ENCODE data around the gene PPP1CB. TPM values are rescaled to one million over a fixed set of nuclear protein-coding genes. Genes with fewer than 3 reads are reported as not detected.

Gene PPP1CB
- total RNA-seq, 1 donor = 170 TPM

DNA sequence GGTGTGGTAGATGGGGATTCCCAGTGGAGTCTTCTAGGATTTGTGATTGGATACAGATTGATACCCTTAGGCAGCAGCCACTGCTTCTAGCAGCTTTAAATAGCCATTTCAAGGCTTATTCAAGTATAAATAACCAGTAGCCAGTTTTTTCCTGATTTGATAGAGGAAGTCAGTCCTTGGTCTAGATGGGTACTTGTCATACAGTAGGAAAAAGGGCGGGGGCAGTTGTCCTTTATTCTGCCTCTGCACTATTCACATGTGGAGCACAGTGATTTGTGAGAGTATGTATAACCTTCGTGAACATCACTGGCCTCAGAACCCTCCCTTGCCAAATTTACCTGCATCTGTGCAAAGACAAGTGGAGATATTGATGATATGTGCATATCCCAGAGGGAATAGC, 6.8 kb downstream of the PPP1CB start:
- Histone ChIP-seq H3K4me2 (ENCODE audit: insufficient read depth, low read length) (no peak overlapping the region), H3K9me3 (ENCODE audit: low read depth, low read length) (no peaks in the 10 kb centered on the region), H3K79me2 (ENCODE audit: insufficient read depth, low read length) (peaks cover 96% of the 10 kb centered on the region), H3K27me3 (ENCODE audit: insufficient read depth, low read length) (no peaks in the 10 kb centered on the region), H3K36me3 (ENCODE audit: insufficient read depth, low read length) (peaks cover 21% of the 10 kb centered on the region), H3K27ac (ENCODE audit: low read depth, low read length) (no peak overlapping the region), H2AFZ (ENCODE audit: low read length) (no peak overlapping the region), H4K20me1 (ENCODE audit: insufficient read depth, low read length) (peaks cover 87% of the 10 kb centered on the region), H3K4me3 (ENCODE audit: insufficient read depth, low read length) (no peak overlapping the region), H3K4me1 (ENCODE audit: insufficient read depth, low read length) (peaks cover 33% of the 10 kb centered on the region)
- no peak for DNase-seq (ENCODE audit: insufficient read length, low spot score, missing footprints)
- TF ChIP-seq, protein P1, sequence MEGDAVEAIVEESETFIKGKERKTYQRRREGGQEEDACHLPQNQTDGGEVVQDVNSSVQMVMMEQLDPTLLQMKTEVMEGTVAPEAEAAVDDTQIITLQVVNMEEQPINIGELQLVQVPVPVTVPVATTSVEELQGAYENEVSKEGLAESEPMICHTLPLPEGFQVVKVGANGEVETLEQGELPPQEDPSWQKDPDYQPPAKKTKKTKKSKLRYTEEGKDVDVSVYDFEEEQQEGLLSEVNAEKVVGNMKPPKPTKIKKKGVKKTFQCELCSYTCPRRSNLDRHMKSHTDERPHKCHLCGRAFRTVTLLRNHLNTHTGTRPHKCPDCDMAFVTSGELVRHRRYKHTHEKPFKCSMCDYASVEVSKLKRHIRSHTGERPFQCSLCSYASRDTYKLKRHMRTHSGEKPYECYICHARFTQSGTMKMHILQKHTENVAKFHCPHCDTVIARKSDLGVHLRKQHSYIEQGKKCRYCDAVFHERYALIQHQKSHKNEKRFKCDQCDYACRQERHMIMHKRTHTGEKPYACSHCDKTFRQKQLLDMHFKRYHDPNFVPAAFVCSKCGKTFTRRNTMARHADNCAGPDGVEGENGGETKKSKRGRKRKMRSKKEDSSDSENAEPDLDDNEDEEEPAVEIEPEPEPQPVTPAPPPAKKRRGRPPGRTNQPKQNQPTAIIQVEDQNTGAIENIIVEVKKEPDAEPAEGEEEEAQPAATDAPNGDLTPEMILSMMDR (IDR thresholded peaks at IDR 0.05; ENCODE audit: extremely low read depth, low read depth, low read length) = no peak

DNA sequence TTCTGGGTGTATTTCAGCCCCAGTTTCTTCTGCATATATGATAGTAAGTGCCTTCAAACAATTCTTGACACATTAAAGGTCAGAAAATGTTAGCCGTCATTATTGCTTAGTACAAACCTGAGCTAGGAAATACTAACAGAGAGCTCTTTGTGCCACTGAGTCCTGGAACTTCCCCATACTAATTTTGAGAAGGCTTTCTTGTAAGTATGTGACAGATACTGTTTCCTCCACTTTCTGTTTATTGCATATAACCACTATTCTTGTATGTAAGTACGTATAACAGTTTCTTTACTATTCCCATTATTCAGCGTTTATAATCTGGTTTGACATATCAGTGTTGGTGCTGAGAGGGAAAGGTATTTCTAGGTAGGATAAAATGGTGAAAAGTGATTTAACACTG, 9.8 kb downstream of the PPP1CB start:
- Histone ChIP-seq H3K4me2 (ENCODE audit: insufficient read depth, low read length) (no peak overlapping the region), H3K36me3 (ENCODE audit: insufficient read depth, low read length) (peaks cover 21% of the 10 kb centered on the region), H3K27ac (ENCODE audit: low read depth, low read length) (no peak overlapping the region), H3K4me3 (ENCODE audit: insufficient read depth, low read length) (no peak overlapping the region), H4K20me1 (ENCODE audit: insufficient read depth, low read length) (peaks cover 90% of the 10 kb centered on the region), H3K9me3 (ENCODE audit: low read depth, low read length) (no peaks in the 10 kb centered on the region), H3K79me2 (ENCODE audit: insufficient read depth, low read length) (peaks cover 100% of the 10 kb centered on the region), H2AFZ (ENCODE audit: low read length) (no peak overlapping the region), H3K4me1 (ENCODE audit: insufficient read depth, low read length) (peaks cover 35% of the 10 kb centered on the region), H3K27me3 (ENCODE audit: insufficient read depth, low read length) (no peaks in the 10 kb centered on the region)
- DNase-seq (ENCODE audit: insufficient read length, low spot score, missing footprints) = no peak
- TF ChIP-seq, protein P1 (IDR thresholded peaks at IDR 0.05; ENCODE audit: extremely low read depth, low read depth, low read length) = no peak

DNA sequence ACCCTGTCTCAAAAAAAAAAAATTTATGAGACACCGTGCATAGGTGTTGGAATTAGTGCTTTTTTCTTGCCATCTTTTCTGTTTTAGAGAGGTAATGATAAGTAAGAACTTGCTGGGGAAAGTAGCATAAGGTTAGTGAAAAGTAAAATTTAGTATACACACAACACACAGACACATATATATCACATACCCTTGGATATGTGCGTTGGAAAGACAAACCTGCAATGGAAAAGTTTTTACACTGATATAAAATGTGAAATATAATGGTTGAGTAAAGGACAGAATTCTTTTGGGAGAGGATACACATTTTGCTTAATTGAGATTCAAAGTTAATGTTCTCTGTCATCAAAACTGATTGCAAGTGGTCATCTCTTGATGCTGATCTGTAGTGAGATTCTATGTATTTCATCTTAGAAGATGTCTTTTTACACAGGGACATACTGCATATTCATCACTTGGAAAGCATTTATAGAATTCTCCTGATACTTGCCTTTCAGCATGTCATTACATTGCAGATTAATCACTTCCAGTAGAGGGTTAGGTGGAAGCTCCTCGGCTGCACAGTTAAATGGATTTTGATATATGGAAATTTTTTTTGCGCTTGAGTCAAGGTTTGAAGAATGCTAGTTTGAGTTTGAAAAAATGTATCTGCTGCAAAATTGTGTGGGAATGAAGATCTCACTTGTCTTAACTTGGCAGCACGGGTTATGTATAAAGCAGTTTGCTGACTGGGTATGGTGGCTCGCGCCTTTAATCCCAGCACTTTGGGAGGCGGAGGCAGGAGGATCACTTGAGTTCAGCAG, 13.5 kb downstream of the PPP1CB start:
- Histone ChIP-seq H3K4me3 (ENCODE audit: insufficient read depth, low read length) (no peak overlapping the region), H3K79me2 (ENCODE audit: insufficient read depth, low read length) (peaks cover 98% of the 10 kb centered on the region), H2AFZ (ENCODE audit: low read length) (no peak overlapping the region), H3K27ac (ENCODE audit: low read depth, low read length) (peak overlapping the region; percentile 35), H3K4me1 (ENCODE audit: insufficient read depth, low read length) (peaks cover 26% of the 10 kb centered on the region), H3K27me3 (ENCODE audit: insufficient read depth, low read length) (no peaks in the 10 kb centered on the region), H3K4me2 (ENCODE audit: insufficient read depth, low read length) (peak overlapping the region; percentile 28), H3K36me3 (ENCODE audit: insufficient read depth, low read length) (peaks cover 11% of the 10 kb centered on the region), H3K9me3 (ENCODE audit: low read depth, low read length) (no peaks in the 10 kb centered on the region), H4K20me1 (ENCODE audit: insufficient read depth, low read length) (peaks cover 94% of the 10 kb centered on the region)
- peak; percentile 29 for DNase-seq (ENCODE audit: insufficient read length, low spot score, missing footprints)
- TF ChIP-seq, protein P1 (IDR thresholded peaks at IDR 0.05; ENCODE audit: extremely low read depth, low read depth, low read length) = no peak

DNA sequence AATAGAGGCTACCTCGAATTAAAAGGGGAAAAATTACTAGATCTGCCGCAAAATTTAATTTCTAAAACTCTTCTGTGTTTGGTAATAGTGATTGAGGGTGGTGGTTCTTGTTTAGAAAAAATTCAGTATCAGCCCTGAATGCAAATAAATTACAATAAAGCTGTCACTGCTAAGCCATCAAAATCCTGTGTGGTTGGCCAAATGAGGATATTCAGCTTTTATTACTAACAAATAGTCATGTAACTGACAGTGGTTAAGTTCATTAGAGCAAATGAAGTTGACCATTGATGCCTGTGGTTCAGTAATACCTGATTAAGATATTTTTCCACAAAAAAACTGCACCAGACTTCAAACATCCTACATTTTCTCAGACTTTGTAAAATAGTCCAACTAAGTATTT, 14.4 kb downstream of the PPP1CB start:
- no peaks in the 10 kb centered on the region for H3K27me3 ChIP-seq (ENCODE audit: insufficient read depth, low read length)
- no peak overlapping the region for H3K4me2 ChIP-seq (ENCODE audit: insufficient read depth, low read length)
- TF ChIP-seq, protein P1 (IDR thresholded peaks at IDR 0.05; ENCODE audit: extremely low read depth, low read depth, low read length) = no peak
- no peak overlapping the region for H3K27ac ChIP-seq (ENCODE audit: low read depth, low read length)
- H3K36me3 ChIP-seq (ENCODE audit: insufficient read depth, low read length) = peaks cover 4% of the 10 kb centered on the region
- H3K9me3 ChIP-seq (ENCODE audit: low read depth, low read length) = no peaks in the 10 kb centered on the region
- H3K79me2 ChIP-seq (ENCODE audit: insufficient read depth, low read length) = peaks cover 99% of the 10 kb centered on the region
- DNase-seq (ENCODE audit: insufficient read length, low spot score, missing footprints) = no peak
- peaks cover 26% of the 10 kb centered on the region for H3K4me1 ChIP-seq (ENCODE audit: insufficient read depth, low read length)
- peaks cover 89% of the 10 kb centered on the region for H4K20me1 ChIP-seq (ENCODE audit: insufficient read depth, low read length)
- no peak overlapping the region for H2AFZ ChIP-seq (ENCODE audit: low read length)
- H3K4me3 ChIP-seq (ENCODE audit: insufficient read depth, low read length) = no peak overlapping the region

Measured in osteoblast (primary cell).